Left hindlimb (tissue), 1 donor: Measurements from ENCODE around the gene SSNA1.

Source experiments
- DNase-seq: peaks from one replicate; pipeline ENCODE4 v3.0.0-alpha.2; 2018

Gene SSNA1

DNA sequence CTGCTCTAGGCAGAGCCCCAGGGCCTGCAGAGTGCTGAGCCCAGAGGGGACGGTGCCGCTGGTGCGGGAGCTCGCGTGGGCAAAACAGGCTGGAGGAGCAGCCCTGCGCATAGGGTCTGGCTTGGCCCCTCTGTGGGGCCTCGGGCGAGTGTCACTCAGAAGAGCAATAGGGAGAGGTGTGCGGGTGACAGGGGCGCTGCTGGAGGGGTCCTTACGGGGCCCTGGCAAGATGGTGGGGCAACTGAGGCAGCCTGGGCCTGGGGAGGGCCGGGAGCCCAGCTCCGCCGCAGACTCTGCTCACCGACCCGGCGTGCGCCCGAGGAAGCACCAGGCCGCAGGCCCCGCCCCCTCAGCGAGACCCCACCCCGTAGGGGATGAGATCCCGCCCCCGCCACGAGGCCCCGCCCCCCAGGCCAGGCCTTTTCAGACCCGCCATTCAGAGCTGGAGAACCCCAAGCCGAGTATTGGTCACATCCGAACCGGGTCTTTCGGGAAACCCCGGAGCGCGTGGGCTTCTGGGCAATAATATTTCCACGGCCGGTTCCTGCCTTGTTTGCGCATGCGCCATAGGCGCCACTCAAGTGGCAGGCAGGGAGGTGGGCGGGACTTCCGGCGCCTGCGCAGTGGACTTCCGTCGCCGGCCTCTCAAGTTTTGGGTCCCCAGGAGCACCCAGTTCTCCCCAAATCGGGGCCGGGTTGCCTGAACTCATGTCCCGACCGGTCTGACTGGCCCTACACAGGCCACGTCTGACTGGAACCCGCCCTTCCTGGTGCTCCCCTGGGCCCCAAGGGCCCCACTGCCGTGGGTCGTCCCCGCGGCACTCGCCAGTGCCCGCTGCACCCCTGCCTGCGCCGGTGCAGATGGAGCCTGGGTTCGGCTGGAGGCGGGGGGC, 34.8 kb downstream of the SSNA1 start:
- peak; percentile 98 for DNase-seq

DNA sequence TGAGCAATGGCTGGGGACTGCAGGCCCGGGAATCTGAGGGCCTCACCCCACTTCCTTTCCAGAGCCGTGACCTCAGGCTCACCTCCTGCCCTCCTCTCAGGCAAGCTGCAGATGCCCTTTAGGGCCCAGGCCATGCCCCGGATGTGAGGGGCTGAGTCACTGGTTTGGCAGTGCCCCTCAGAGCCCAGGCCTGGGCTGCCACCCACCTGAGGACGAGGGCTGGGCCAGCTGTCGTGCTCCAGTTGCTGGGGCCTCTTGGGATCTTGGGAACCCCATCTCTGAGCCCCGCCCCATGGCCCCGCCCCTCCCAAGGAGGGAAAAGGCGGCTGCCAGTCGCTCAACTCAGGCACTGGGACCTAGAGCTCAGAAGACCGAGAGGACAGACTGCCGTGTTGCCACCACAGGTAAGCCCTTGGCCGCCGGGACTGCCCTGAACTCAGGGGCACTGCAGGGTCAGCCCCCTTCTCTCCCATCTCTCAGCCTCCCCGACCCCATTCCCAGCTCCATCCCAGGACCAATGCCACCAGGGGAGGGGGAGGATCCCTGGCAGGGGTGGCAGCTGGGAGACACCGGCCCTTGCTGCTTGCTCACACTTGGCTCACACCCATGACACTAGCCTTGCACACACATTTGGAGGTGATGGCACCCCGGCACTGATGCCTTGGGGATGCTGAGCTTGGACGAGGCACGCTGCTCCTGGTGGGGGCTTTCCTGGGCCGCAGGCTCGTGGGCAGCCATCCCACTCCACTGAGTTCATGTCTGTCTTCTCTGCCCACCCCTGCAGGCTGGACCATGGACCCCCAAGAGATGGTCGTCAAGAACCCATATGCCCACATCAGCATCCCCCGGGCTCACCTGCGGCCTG, 36.6 kb downstream of the SSNA1 start, which contains the start of gene CYSRT1:
CYSRT1 (plus strand) TSS at position 345 of the 865 bp plus-strand sequence; CDS start at position 793, 448 bp downstream.
- DNase-seq, result no peak

DNA sequence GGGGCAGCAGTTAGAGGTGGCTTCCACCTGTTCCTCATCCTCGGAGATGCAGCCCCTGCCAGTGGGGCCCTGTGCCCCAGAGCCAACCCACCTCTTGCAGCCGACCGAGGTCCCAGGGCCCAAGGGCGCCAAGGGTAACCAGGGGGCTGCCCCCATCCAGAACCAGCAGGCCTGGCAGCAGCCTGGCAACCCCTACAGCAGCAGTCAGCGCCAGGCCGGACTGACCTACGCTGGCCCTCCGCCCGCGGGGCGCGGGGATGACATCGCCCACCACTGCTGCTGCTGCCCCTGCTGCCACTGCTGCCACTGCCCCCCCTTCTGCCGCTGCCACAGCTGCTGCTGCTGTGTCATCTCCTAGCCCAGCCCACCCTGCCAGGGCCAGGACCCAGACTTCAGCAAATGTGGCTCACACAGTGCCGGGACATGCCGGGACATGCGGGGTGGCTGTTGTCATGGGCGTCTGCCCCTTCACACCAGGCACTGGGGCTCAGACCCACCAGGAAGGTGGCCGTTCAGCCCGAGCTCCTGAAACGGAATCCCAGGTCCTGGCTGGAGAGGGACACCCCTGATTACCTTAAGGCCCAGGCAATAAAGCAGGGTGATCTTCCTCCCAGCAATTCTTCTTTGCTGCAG, 37.3 kb downstream of the SSNA1 start:
- no peak for DNase-seq

DNA sequence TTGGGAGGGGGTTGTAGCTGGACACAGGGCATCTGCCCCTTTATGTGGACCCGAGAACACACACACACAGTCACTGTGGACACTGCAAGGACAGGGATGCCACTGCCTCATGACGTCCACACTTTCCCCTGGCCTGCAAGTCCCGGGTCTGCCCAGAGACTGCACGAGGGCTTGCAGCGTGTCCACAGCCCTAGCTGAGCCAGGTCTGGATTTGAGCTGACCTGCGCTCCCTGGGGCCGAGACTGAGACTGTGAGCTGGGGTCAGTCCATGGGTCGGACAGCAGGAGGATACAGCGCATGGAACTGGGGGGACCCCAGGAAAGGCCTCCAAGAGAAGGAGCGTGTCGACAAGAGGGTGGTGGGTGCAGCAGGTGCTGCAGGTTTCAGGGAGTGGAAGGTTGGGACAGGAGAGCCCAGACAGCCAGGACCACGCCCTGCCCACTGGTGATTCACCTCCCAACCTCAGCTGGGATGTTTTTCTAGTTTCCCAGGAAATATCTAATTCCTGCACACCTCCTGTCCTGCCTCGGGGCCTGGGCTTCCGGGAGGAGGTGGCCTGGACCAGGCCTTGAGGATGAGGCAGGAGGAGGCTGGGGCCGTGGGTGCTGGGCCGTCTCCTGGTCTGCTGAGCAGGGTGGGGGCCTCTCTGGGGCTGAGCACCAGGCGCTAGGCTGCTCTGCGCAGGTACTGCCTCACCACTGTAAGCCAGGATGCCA, 38.0 kb downstream of the SSNA1 start:
- DNase-seq, result no peak

GRCh38 chr9:137227054-137227852, 38.8 kb downstream of the SSNA1 start, which contains the start of gene RNF224:
TSS of gene RNF224 (plus strand) at chr9:137227502. CDS start at chr9:137228336, 834 bp downstream.
- peak; percentile 80 for DNase-seq

DNA sequence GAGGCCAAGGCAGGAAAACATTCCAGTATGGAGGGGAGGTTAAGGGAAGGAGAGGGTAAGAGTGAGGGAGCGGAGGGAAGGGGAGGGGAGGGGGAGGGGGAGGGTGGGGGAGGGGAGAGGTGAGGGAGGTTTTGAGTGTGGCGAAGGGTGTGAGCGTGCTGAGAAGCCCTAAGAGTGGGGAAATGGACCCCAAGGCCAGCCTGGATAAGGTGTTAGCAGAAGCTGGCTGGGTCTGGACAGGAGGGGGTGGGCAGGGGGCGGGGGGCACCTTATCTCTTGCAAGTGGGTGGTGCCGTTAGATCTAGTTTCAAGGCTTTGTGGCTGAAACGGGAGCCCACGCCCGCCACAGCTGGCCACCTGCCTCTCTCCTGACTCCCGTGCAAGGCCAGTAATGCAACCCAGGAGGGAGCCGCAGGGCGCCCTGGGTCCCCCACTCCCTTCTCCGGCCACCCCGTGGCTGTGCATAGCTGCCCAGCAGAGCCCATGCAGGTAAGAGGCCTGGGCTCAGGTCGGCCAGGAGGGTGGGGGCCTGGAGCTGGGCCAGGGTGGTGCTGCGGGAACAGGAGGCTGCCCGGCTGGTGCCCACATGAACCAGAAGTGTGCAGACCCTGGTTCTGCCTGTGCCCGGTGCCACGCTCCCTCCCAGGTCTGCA, 39.5 kb downstream of the SSNA1 start:
- no peak for DNase-seq

DNA sequence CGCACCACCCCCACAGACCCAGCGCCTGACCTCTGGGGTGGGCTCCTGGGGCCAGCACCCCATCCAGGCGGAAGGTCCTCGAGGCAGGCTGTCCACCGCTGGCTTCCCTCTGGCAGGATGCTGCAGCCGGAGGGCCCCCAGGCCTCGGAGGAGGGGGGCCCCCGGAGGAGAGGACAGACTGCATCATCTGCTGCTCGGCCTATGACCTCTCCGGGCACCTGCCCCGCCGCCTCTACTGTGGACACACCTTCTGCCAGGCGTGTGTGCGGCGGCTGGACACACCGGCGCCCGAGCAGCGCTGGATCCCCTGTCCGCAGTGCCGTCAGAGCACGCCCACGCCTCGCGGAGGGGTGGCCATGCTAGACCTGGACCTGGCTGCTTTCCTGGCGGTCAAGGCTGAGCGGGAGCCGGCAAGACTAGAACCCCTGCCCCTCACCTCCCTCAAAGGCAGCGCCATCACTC, 40.1 kb downstream of the SSNA1 start:
- DNase-seq, result no peak

- no peak for DNase-seq
Measured at GRCh38 chr9:137228968-137229896, 40.8 kb downstream of the SSNA1 start.

GRCh38 chr9:137229903-137230704, 41.6 kb downstream of the SSNA1 start:
- DNase-seq, result no peak

- no peak for DNase-seq
Measured at GRCh38 chr9:137230705-137231371, 42.4 kb downstream of the SSNA1 start, which contains the start of gene SLC34A3. TSS of gene SLC34A3 (plus strand) at chr9:137230901. CDS start at chr9:137231703, 802 bp downstream.

DNA sequence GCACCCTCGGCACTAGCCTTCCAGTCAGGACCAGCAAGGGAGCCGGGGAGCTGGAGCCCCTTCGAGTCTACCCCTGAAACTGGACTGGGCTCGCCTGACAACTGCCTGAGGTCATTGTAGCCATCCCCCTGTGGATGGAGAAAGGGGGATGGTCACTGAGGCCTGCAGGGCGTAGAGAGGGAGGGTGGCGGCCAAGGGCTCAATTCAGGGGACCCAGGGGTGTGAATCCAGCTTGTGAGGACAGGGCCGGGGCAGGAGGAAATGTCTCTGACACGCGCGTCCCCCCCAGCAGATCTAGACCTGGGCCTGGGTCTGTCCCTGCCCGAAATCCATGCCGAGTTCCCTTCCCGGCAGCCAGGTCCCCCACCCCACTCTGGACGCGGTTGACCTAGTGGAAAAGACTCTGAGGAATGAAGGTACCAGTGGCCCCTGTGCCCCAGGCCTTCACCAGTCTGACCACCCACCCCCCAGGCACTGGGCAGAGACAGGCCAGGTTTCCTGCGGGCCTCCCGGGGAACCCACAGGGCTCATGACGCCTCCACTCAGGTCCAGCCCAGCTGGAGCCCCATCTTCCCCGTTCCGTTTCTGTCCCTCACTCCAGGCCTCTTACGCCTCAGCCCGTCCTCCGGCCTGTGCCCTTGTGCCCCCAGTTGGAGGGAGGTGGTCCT, 43.0 kb downstream of the SSNA1 start:
- no peak for DNase-seq

DNA sequence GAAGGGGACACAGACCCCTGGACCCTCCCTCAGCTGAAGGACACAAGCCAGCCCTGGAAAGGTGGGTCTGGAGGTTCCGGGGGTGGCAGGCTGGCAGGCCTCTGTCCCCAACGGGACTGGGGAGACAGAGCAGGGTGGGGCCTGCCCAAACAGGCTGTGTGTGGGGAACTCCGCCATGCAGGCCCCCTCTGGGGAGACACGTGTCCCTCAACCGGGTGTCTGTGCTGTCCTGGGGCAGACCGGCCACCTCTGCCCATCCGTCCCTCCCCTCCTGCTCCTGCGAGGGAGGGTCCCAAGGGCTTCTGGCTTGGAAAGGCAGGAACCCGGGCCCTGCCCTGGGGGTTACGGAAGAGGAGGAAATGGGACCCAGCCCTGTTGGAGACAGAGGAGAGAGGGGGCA, 43.6 kb downstream of the SSNA1 start:
- no peak for DNase-seq

- no peak for DNase-seq
Measured at GRCh38 chr9:137232510-137232909, 44.0 kb downstream of the SSNA1 start.

DNA sequence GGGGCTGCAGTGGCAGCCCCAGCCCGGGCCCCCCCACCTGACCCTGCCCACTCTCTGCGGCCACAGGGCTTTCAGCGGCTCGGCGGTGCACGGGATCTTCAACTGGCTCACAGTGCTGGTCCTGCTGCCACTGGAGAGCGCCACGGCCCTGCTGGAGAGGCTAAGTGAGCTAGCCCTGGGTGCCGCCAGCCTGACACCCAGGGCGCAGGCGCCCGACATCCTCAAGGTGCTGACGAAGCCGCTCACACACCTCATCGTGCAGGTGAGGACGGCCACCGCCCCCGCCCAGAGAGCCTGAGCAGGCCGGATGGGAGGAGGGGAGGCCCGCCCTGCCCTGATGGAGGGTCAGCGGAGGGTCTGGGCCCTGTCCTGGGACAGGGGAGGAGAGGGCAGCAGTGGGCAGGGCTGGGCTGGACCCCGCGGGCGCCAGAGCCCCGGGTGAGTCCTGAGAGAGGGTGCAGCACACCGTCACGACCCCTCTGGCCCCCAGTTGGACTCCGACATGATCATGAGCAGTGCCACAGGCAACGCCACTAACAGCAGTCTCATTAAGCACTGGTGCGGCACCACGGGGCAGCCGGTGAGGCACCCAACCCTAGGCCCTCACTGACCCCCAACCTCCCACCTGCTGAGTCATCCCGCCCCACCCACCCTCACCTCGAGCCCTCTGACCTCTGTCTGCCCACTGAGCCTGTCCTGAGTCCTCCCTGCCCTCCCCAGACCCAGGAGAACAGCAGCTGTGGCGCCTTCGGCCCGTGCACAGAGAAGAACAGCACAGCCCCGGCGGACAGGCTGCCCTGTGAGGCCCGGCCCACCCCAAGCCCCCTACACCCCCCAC, 44.9 kb downstream of the SSNA1 start:
- no peak for DNase-seq

- DNase-seq, result no peak
Measured at GRCh38 chr9:137234055-137234697, 45.7 kb downstream of the SSNA1 start.
